Measurements from ENCODE around the gene TPPP2. TPM values are rescaled to one million over a fixed set of nuclear protein-coding genes. Genes with fewer than 3 reads are reported as not detected.

TPPP2 gene
- total and polyA plus RNA-seq, 10 donors: 0.09 to 0.91 (median 0.57) TPM; not detected in 5

DNA sequence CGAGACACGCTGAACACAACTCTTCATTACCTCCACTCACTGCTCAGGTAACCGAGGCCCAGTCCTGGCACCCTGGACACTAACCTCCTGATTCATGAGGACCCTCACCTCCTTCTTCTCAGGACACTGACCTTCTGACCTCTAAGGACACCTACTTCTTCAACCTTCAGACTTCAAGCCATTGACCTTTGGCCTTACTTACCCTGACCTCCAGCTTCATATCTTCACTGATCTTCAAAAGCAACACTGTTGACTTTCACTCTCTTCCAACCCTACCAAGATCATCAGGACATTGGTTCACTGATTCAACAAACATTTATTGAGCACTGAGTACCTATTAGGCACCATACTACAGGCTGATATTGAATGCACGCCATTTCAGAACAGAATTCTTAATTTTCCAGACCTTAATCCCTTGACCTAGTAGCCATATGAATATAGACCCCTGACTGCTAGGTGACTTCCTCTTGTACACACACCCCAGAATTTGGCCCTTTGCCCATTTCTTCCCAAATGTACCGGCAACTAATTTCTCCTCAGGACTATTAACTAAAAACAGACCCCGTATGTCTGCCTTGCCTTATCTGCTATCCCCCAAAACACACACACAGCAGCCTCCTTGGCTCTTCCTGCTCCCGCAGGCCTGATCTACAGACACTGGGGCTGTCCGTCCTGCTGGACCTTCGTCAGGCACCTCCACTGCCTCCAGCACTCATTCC lies 45.9 kb downstream of the TPPP2 start:
- H3K27ac ChIP-seq: peak overlapping the region in 7 of 8 donors; percentile 13 to 94 (median 44)
- 82 to 88% (median 82%) methylated on average over 9 of the region's 9 CpGs for WGBS, 5 donors
- no peak for DNase-seq
- H3K36me3 ChIP-seq: peaks cover 0 to 83% (median 26%) of the 10 kb centered on the region in 6 donors
- peaks cover 0 to 21% (median 4%) of the 10 kb centered on the region in 7 donors for H3K27me3 ChIP-seq (replicated peaks in 1 of 7)
- TF ChIP-seq POLR2AphosphoS5 (IDR thresholded peaks at IDR 0.05): no peak
- TF ChIP-seq POLR2A (IDR thresholded peaks at IDR 0.05): no peak
- TF ChIP-seq CTCF (IDR thresholded peaks at IDR 0.05 in 8 of 11, conservative IDR thresholded peaks at IDR 0.05 in 3 of 11): no peak
- H3K4me1 ChIP-seq: peaks cover 19 to 92% (median 59%) of the 10 kb centered on the region in 6 donors
- no peaks in the 10 kb centered on the region for H3K9me3 ChIP-seq
- intact Hi-C loops (cut with DNase I; ENCODE audit: low total_unique reads): no loop called here
- H3K4me3 ChIP-seq: no peak overlapping the region

DNA sequence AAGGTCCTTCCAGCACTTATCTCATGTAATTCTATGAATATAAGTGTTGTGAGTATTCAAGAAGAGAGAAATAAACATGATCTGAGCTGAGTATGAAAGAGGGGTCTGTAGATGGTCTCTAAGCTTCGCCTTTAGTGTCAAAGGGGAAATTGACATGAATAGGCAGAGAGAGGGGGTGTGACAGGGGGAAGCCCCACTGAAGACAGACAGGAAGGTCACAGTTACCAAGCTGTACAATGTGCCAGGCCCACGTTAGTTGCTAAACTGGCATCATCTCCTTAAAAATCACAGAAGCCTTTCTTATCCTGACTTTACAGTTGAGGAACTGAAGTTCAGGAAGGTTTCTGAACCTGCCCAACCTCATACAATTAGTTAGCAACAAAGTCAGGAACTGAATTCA lies 47.7 kb downstream of the TPPP2 start:
- no peaks in the 10 kb centered on the region for H3K9me3 ChIP-seq
- no peak overlapping the region for H3K4me3 ChIP-seq
- DNase-seq: no peak
- intact Hi-C loops (cut with DNase I; ENCODE audit: low total_unique reads): no loop called here
- H3K27ac ChIP-seq: peak overlapping the region in 7 of 8 donors; percentile 22 to 93 (median 60)
- peaks cover 3 to 80% (median 44%) of the 10 kb centered on the region in 6 donors for H3K4me1 ChIP-seq
- TF ChIP-seq CTCF (IDR thresholded peaks at IDR 0.05 in 8 of 11, conservative IDR thresholded peaks at IDR 0.05 in 3 of 11) (no peak), POLR2A (IDR thresholded peaks at IDR 0.05) (no peak), POLR2AphosphoS5 (IDR thresholded peaks at IDR 0.05) (no peak)
- H3K36me3 ChIP-seq: peaks cover 0 to 100% (median 41%) of the 10 kb centered on the region in 6 donors
- H3K27me3 ChIP-seq (replicated peaks in 1 of 7): peaks cover 0 to 6% (median 0%) of the 10 kb centered on the region in 7 donors
- WGBS, 5 donors: 29 to 50% (median 37%) methylated on average over 2 of the region's 2 CpGs

- TF ChIP-seq POLR2A (IDR thresholded peaks at IDR 0.05) (no peak), POLR2AphosphoS5 (IDR thresholded peaks at IDR 0.05) (no peak), CTCF (IDR thresholded peaks at IDR 0.05 in 8 of 11, conservative IDR thresholded peaks at IDR 0.05 in 3 of 11) (no peak)
- Histone ChIP-seq H3K27ac (peak overlapping the region in 6 of 8 donors; percentile 44 to 93 (median 65)), H3K4me3 (no peak overlapping the region), H3K36me3 (peaks cover 0 to 100% (median 44%) of the 10 kb centered on the region in 6 donors), H3K9me3 (no peaks in the 10 kb centered on the region), H3K4me1 (peaks cover 3 to 74% (median 38%) of the 10 kb centered on the region in 6 donors), H3K27me3 (replicated peaks in 1 of 7) (peaks cover 0 to 5% (median 0%) of the 10 kb centered on the region in 7 donors)
- intact Hi-C loops (cut with DNase I; ENCODE audit: low total_unique reads): no loop called here
- DNase-seq: no peak
- 67 to 91% (median 77%) methylated on average over 5 of the region's 5 CpGs for WGBS, 5 donors
Observed at GRCh38 chr14:21078287-21078686, 48.3 kb downstream of the TPPP2 start.

DNA sequence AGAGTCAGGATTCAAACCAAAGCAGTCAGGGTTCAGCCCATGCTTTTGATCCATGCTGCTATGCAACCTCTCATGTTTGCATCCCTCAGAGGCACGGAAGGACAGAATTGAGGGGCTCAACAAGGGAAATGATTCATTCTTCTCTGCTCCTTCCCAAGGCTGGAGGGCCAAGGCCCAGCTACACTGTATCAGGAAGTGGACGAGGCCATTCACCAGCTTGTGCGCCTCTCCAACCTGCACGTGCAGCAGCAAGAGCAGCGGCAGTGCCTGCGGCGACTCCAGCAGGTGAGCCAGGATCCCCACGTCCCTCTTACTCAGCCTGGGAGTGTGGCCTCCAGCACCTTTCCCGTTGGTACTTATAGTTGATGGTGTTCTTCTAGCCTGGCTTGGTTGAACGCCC lies 48.7 kb downstream of the TPPP2 start:
- DNase-seq: no peak
- Histone ChIP-seq H3K9me3 (no peaks in the 10 kb centered on the region), H3K4me1 (peaks cover 3 to 72% (median 37%) of the 10 kb centered on the region in 6 donors), H3K4me3 (no peak overlapping the region), H3K36me3 (peaks cover 0 to 100% (median 45%) of the 10 kb centered on the region in 6 donors), H3K27ac (peak overlapping the region in 5 of 8 donors; percentile 60 to 93 (median 70)), H3K27me3 (replicated peaks in 1 of 7) (peaks cover 0 to 3% (median 0%) of the 10 kb centered on the region in 7 donors)
- TF ChIP-seq POLR2AphosphoS5 (IDR thresholded peaks at IDR 0.05) (peak; percentile 82 to 88 (median 87)), POLR2A (IDR thresholded peaks at IDR 0.05) (no peak)
- intact Hi-C loops (cut with DNase I; ENCODE audit: low total_unique reads): no loop called here
- WGBS, 5 donors: 69 to 75% (median 75%) methylated on average over 10 of the region's 10 CpGs

All from spleen (tissue), 11 donors.